ENCODE data around the gene MOBP. TPM values are rescaled to one million over a fixed set of nuclear protein-coding genes. Genes with fewer than 3 reads are reported as not detected.

MOBP gene
- total RNA-seq, 1 donor from 2014 or later: not detected

GRCh38 chr3:39468108-39468436 is 592 bp downstream of the MOBP start:
- intact Hi-C loops (cut with DNase I): no loop called here
- no peak for DNase-seq (ENCODE audit: low spot score in 2 of 2)
- no peaks in the 10 kb centered on the region for H3K36me3 ChIP-seq

GRCh38 chr3:39469258-39469657 is 1.8 kb downstream of the MOBP start:
- Histone ChIP-seq H3K4me1 (no peaks in the 10 kb centered on the region), H3K27me3 (no peaks in the 10 kb centered on the region), H3K4me3 (no peak overlapping the region), H3K27ac (no peak overlapping the region), H3K9me3 (no peaks in the 10 kb centered on the region), H3K36me3 (no peaks in the 10 kb centered on the region)
- DNase-seq (ENCODE audit: low spot score in 2 of 2): no peak
- intact Hi-C loops (cut with DNase I): no loop called here
- no peak for TF ChIP-seq CTCF (IDR thresholded peaks at IDR 0.05)

More at GRCh38 chr3:39468108-39468436, 592 bp downstream of the MOBP start:
- no peaks in the 10 kb centered on the region for H3K27me3 ChIP-seq
- H3K9me3 ChIP-seq: no peaks in the 10 kb centered on the region
- H3K4me1 ChIP-seq: no peaks in the 10 kb centered on the region
- TF ChIP-seq CTCF (IDR thresholded peaks at IDR 0.05): no peak
- H3K4me3 ChIP-seq: no peak overlapping the region
- no peak overlapping the region for H3K27ac ChIP-seq

GRCh38 chr3:39469945-39470344 is 2.5 kb downstream of the MOBP start:
- no peak for TF ChIP-seq CTCF (IDR thresholded peaks at IDR 0.05)
- Histone ChIP-seq H3K27me3 (no peaks in the 10 kb centered on the region), H3K4me1 (no peaks in the 10 kb centered on the region), H3K27ac (no peak overlapping the region), H3K36me3 (no peaks in the 10 kb centered on the region), H3K4me3 (no peak overlapping the region), H3K9me3 (no peaks in the 10 kb centered on the region)
- intact Hi-C loops (cut with DNase I): no loop called here
- no peak for DNase-seq (ENCODE audit: low spot score in 2 of 2)

- Histone ChIP-seq H3K4me1 (no peaks in the 10 kb centered on the region), H3K9me3 (peaks cover under 1 to 3% of the 10 kb centered on the region in 2 donors), H3K36me3 (no peaks in the 10 kb centered on the region), H3K27ac (no peak overlapping the region), H3K4me3 (no peak overlapping the region), H3K27me3 (no peaks in the 10 kb centered on the region)
- intact Hi-C loops (cut with DNase I): no loop called here
- DNase-seq (ENCODE audit: low spot score in 2 of 2): no peak
- TF ChIP-seq CTCF (IDR thresholded peaks at IDR 0.05): no peak
Measured at GRCh38 chr3:39471652-39472051, 4.2 kb downstream of the MOBP start.

- H3K4me1 ChIP-seq: no peaks in the 10 kb centered on the region
- H3K27me3 ChIP-seq: no peaks in the 10 kb centered on the region
- no peaks in the 10 kb centered on the region for H3K36me3 ChIP-seq
- H3K4me3 ChIP-seq: no peak overlapping the region
- intact Hi-C loops (cut with DNase I): no loop called here
- H3K9me3 ChIP-seq: peaks cover 3 to 8% of the 10 kb centered on the region in 2 donors
- no peak overlapping the region for H3K27ac ChIP-seq
- TF ChIP-seq CTCF (IDR thresholded peaks at IDR 0.05): no peak
- DNase-seq (ENCODE audit: low spot score in 2 of 2): no peak
Measured at GRCh38 chr3:39473452-39474125, 6.1 kb downstream of the MOBP start.

GRCh38 chr3:39474126-39474515 is 6.6 kb downstream of the MOBP start:
- peaks cover 3 to 8% of the 10 kb centered on the region in 2 donors for H3K9me3 ChIP-seq
- H3K27ac ChIP-seq: no peak overlapping the region
- H3K4me1 ChIP-seq: no peaks in the 10 kb centered on the region
- H3K4me3 ChIP-seq: no peak overlapping the region
- H3K36me3 ChIP-seq: no peaks in the 10 kb centered on the region
- TF ChIP-seq CTCF (IDR thresholded peaks at IDR 0.05): no peak
- intact Hi-C loops (cut with DNase I): no loop called here
- no peak for DNase-seq (ENCODE audit: low spot score in 2 of 2)
- no peaks in the 10 kb centered on the region for H3K27me3 ChIP-seq

All from ascending aorta (tissue), 2 donors.